HepG2 (cell line): Measurements from ENCODE around the gene ZNF207. TPM values are rescaled to one million over a fixed set of nuclear protein-coding genes. Genes with fewer than 3 reads are reported as not detected.

ENCODE experiments used
- AHDC1 ChIP-seq: sonication (generic); formaldehyde crosslinking; IDR thresholded peaks from 2 replicates; pipeline ENCODE4 v1.5.1; 2020; ENCODE audit warnings: mild to moderate bottlenecking, missing genetic modification reagents, borderline replicate concordance
- ARHGAP35 ChIP-seq: sonication (generic); formaldehyde crosslinking; IDR thresholded peaks from 2 replicates; pipeline ENCODE4 v1.9.0; 2022; ENCODE audit warnings: mild to moderate bottlenecking, inconsistent platforms, moderate library complexity, missing genetic modification reagents, borderline replicate concordance
- ELF3 ChIP-seq: IDR thresholded peaks from 2 replicates; pipeline ENCODE4 v1.6.1; 2016; ENCODE audit warnings: missing genetic modification reagents, missing compliant biosample characterization
- ELF4 ChIP-seq: sonication (generic); formaldehyde crosslinking; IDR thresholded peaks from 2 replicates; pipeline ENCODE4 v1.5.0; 2020; ENCODE audit warnings: missing genetic modification reagents, mild to moderate bottlenecking, moderate library complexity, borderline replicate concordance
- EP300 ChIP-seq, 3 experiments: sonication (generic) in 1 of 3; formaldehyde crosslinking in 1 of 3; IDR thresholded peaks; 2 replicates each; pipeline versions ENCODE4 v1.5.1 to v1.6.1; 2011 to 2020; ENCODE audit warnings: low read depth in 2 of 3, low read length in 2 of 3, borderline replicate concordance in 1 of 3, improper control_type of control experiment in 1 of 3, mild to moderate bottlenecking in 1 of 3, missing genetic modification reagents in 1 of 3, moderate library complexity in 1 of 3
- GATAD1 ChIP-seq: IDR thresholded peaks from 2 replicates; pipeline ENCODE4 v1.6.1; 2016; ENCODE audit warnings: missing genetic modification reagents, missing compliant biosample characterization
- KAT8 ChIP-seq: IDR thresholded peaks from 2 replicates; pipeline ENCODE4 v1.6.1; 2016; ENCODE audit warnings: missing genetic modification reagents, missing compliant biosample characterization
- MAF1 ChIP-seq: sonication (generic); formaldehyde crosslinking; IDR thresholded peaks from 2 replicates; pipeline ENCODE4 v1.5.0; 2020; ENCODE audit warnings: missing genetic modification reagents, borderline replicate concordance
- PATZ1 ChIP-seq: sonication (generic); formaldehyde crosslinking; IDR thresholded peaks from 2 replicates; pipeline ENCODE4 v1.4.0; 2020; ENCODE audit warnings: missing genetic modification reagents
- STAG1 ChIP-seq: sonication (generic); formaldehyde crosslinking; IDR thresholded peaks from 2 replicates; pipeline ENCODE4 v1.4.0; 2020; ENCODE audit warnings: missing genetic modification reagents
- THRA ChIP-seq: sonication (generic); formaldehyde crosslinking; IDR thresholded peaks from 2 replicates; pipeline ENCODE4 v1.4.0; 2020; ENCODE audit warnings: missing genetic modification reagents, borderline replicate concordance
- TRAFD1 ChIP-seq: sonication (generic); formaldehyde crosslinking; IDR thresholded peaks from 2 replicates; pipeline ENCODE4 v1.5.1; 2020; ENCODE audit warnings: missing genetic modification reagents, mild to moderate bottlenecking, borderline replicate concordance
- ZNF256 ChIP-seq: sonication (generic); formaldehyde crosslinking; conservative IDR thresholded peaks from 2 replicates; pipeline ENCODE4 v1.4.0; 2020; ENCODE audit warnings: missing genetic modification reagents
- ZNF282 ChIP-seq: fragments of 450-650 bp; IDR thresholded peaks from 2 replicates; pipeline ENCODE4 v1.6.1; 2018; ENCODE audit not compliant: partially characterized antibody
- ZNF484 ChIP-seq: sonication (generic); formaldehyde crosslinking; IDR thresholded peaks from 2 replicates; pipeline ENCODE4 v1.5.1; 2020; ENCODE audit warnings: mild to moderate bottlenecking, low read depth, missing genetic modification reagents, borderline replicate concordance
- polyA plus RNA-seq, 8 experiments: library from polyadenylated mRNA; depleted of rRNA in 3 of 8; stranded (reverse) in 7 of 8; unstranded in 1 of 8; fragments of >200 nt; fragmentation: Illumina TruSeq in 4 of 8; extraction: Trizol in 4 of 8; gene quantifications; 2 replicates each; pipeline versions ENCODE4 v1.2.1 to v1.2.3, GENCODE V29; 2011 to 2016; ENCODE audit warnings: low read depth in 4 of 8, missing spikeins in 1 of 8, mixed read lengths in 1 of 8; ENCODE audit not compliant: insufficient read depth in 1 of 8
- total RNA-seq, 5 experiments: library from RNA; depleted of rRNA; stranded (reverse); fragments of >200 nt; fragmentation: Illumina TruSeq; extraction: Trizol; gene quantifications; 2 replicates each; pipeline ENCODE4 v1.2.3, GENCODE V29; 2016; ENCODE audit warnings: low read depth in 1 of 5

The ZNF207 gene
- total and polyA plus RNA-seq, 2 of the 13 experiments (the other 11 are each of a cell fraction or from before 2014, with no cell fraction given), result 150 to 164 TPM

GRCh38 chr17:32341141-32341856 is 8.7 kb upstream of the ZNF207 start (continued):
- TF ChIP-seq AHDC1 (no peak), ELF3 (CRISPR knock-in tag) (peak; percentile 12; the same call in 1 of the 2 replicates), PATZ1 (CRISPR knock-in tag) (no peak), ARHGAP35 (CRISPR knock-in tag) (0 out of 2 replicates have a peak, but pooled peaks have one; percentile 6), KAT8 (0 out of 2 replicates have a peak, but pooled peaks have one; percentile 25), GATAD1 (CRISPR knock-in tag) (peak; percentile 62; the same call in 1 of the 2 replicates), STAG1 (CRISPR knock-in tag) (peak; percentile 31), ELF4 (CRISPR knock-in tag) (no peak), EP300 (IDR thresholded peaks at IDR 0.05; ENCODE audit: low read depth in 2 of 2, low read length in 2 of 2) (no peak), EP300 (CRISPR knock-in tag; IDR thresholded peaks at IDR 0.05; ENCODE audit: borderline replicate concordance) (0 out of 2 replicates have a peak, but pooled peaks have one; percentile 11), TRAFD1 (CRISPR knock-in tag) (0 out of 2 replicates have a peak, but pooled peaks have one; percentile 59), THRA (CRISPR knock-in tag) (0 out of 2 replicates have a peak, but pooled peaks have one; percentile 23), ZNF484 (no peak), ZNF256 (CRISPR knock-in tag) (no peak), ZNF282 (no peak), MAF1 (CRISPR knock-in tag) (no peak)
